WI38 (cell line): ENCODE measurements around the gene AP1G2.
"Not testable (repeated sequence)": the region's sequence is repeated elsewhere in the genome, so short reads cannot be mapped to it uniquely, and the experiment has no call there.

ENCODE experiments used
- H3K4me3 ChIP-seq: 2 replicates; pipeline ENCODE4 v1.5.1; 2011; ENCODE audit warnings: low read depth, mild to moderate bottlenecking, control low read depth, low read length
- TF ChIP-seq, protein P1 (sequence below): IDR thresholded peaks from 2 replicates; pipeline ENCODE4 v1.5.1; 2012; ENCODE audit warnings: low read depth, mild to moderate bottlenecking, control low read depth, low read length

The AP1G2 gene

DNA sequence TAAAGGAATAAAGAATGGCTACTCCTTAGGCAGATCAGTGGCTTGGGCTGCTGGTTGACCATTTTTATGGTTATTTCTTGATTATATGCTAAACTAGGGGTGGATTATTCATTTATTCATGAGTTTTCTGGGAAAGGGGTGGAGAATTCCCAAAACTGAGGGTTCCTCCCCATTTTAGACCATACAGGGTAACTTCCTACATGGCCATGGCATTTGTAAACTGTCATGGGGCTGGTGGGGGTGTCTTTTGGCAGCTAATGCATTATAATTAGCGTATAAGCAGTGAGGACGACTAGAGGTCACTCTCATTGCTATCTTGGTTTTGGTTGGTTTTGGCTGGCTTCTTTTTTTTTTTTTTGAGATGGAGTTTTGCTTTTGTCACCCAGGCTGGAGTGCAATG, 36.6 kb upstream of the AP1G2 start:
- no peak overlapping the region for H3K4me3 ChIP-seq
- TF ChIP-seq, protein P1, sequence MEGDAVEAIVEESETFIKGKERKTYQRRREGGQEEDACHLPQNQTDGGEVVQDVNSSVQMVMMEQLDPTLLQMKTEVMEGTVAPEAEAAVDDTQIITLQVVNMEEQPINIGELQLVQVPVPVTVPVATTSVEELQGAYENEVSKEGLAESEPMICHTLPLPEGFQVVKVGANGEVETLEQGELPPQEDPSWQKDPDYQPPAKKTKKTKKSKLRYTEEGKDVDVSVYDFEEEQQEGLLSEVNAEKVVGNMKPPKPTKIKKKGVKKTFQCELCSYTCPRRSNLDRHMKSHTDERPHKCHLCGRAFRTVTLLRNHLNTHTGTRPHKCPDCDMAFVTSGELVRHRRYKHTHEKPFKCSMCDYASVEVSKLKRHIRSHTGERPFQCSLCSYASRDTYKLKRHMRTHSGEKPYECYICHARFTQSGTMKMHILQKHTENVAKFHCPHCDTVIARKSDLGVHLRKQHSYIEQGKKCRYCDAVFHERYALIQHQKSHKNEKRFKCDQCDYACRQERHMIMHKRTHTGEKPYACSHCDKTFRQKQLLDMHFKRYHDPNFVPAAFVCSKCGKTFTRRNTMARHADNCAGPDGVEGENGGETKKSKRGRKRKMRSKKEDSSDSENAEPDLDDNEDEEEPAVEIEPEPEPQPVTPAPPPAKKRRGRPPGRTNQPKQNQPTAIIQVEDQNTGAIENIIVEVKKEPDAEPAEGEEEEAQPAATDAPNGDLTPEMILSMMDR, result no peak

DNA sequence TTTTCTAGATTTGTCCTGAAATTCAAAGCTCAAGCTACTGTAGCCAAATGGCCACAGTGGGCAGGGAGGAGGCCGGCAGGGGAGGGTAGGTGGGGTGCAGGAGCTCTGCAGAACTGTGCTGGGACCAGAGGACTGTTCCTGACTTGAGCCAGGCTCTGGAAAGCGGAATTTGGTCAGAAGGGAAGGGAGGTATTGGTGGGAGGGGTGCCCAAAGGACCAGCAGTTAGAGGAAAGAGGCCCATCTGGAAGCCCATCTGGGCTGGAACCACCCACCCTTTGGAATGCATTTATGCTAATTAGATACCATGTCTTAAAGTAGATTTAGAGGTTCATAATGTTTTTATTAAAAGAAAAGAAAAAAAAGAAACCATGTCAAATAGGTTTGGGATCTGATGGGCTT, 35.5 kb upstream of the AP1G2 start:
- no peak overlapping the region for H3K4me3 ChIP-seq
- TF ChIP-seq, protein P1, result no peak

DNA sequence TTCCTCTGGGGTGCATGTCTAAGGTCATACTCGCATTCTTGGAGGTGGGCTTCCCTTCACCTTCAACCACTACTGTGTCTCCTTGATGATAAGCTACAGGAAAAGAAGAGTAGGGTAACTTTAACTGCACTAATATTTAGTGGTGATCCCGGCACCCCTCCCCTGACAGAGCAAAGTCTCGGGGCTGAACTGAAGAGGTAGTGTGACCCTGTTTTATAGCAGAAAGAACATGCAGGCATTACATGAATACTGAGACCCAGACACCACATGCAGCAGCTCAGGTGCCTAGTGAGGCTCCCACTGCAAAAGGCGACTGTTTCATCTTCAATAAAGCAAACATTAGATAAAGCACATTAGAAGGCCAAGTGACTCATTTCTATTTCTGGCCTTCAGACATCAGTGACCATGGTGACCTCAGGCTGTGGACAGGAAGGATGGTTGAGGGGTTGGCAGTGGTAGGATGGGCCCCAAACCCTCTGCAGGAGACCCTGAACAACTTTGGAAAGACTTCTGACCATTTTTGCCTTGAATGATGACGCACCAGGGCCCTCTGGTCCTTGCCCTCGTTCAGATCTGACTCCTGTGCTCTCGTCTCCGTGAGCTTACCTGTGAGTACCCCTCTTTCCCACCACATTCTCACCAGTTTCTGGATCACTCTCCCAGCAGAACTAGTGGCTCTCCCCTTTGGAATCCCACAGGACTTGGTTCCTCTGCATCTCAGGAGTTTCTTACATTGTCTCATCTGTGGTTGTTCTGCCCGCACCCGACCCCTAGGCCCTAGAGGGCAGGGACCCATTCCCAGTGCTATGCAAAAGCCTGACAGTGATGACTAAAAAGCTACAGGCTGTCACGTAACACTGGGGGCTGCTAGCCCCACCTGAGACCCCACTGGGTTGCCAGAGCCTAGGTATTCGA, 34.8 kb upstream of the AP1G2 start:
- H3K4me3 ChIP-seq, result no peak overlapping the region
- TF ChIP-seq, protein P1, result no peak

DNA sequence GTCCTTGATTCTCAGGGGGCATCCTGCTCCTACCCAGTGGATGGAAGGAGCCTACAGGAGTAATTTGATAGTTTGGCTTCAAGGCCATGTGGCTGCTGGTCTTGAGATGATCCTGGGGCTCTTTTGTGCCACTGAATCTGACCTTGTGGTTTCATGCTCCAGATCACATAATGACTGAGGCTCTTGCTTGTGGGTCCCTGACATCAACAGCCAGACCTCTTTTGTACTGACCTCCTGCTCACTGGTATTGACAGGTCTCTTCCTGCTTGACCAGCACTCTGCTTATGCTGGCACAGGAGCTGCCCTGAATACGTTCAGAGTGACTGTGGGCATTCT, 34.2 kb upstream of the AP1G2 start:
- H3K4me3 ChIP-seq, result no peak overlapping the region
- TF ChIP-seq, protein P1, result no peak

DNA sequence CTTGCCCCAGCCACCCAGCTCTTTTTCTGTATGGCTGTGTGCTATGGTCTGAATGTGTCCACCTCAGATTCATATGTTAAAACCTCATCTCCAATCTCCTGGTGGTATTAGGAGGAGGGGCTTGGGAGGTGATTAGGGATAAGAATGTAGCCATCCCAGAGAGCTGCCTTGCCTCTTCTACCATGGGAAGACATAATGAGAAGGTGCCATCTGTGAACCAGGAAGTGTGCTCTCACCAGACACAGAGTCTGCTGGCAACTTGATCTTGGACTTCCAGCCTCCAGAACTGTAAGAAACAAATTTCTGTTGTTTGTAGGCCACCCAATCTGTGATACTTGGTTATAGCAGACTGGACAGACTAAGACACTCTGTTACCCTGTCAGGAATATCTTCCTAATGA, 33.8 kb upstream of the AP1G2 start:
- H3K4me3 ChIP-seq, result no peak overlapping the region
- TF ChIP-seq, protein P1, result no peak

DNA sequence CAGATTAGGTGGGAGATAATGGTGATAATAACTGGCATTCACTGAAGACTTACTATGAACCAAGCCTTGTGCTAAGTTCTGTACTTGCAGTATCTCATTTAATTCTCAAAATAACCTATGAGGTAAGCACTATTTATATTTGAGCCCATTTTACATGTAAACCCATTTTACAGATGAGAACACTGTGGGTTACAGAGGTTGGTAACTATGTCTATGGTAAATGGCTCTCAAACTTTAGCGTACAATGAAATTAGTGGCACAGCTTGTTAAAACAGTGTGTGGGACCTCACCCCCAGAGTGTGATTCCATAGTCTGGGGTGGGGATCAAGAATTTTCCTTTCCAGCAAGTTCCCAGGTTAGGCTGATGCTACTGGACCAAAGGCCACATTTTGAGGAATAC, 33.2 kb upstream of the AP1G2 start:
- TF ChIP-seq, protein P1, result no peak
- H3K4me3 ChIP-seq, result no peak overlapping the region

DNA sequence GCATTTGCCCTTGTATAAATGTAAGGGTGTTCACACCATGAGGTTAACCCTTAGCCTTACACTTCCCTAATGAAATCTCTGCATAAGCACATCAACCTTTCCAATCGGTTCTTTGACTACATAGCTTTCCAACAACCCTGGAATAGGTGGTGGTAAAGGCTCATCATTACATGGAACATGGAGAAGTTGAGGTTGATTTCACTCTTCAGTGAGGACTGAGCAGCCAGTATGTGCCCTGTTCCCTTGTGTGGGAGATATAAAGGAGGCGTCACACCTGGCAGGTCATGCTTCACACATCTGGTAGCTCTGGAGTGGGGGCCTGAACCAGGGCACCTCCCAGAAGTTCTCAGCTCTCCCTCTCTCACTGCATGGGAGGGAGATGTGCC, 32.7 kb upstream of the AP1G2 start:
- no peak overlapping the region for H3K4me3 ChIP-seq
- TF ChIP-seq, protein P1, result no peak

DNA sequence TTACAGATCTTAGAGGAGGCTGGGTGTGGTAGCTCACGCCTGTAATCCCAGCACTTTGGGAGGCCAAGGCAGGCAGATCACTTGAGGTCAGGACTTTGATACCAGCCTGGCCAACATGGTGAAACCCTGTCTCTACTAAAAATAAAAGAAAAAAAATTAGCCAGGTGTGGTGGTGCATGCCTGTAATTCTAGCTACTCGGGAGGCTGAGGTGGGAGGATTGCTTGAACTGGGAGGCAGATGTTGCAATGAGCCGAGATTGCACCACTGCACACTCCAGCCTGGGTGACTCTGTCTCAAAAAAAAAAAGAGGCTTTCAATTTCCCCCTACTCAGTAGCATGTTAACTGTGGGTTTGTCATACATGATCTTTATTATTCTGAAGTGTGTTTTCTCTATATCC, 26.6 kb upstream of the AP1G2 start:
- not testable (repeated sequence) for H3K4me3 ChIP-seq
